ENCODE measurements around the gene PTS.

PTS gene

GRCh38 chr11:112266410-112266778 lies 40.2 kb downstream of the PTS start:
- H3K79me1 ChIP-seq (ENCODE audit: low read depth, low read length), result no peaks in the 10 kb centered on the region
- H3K9ac ChIP-seq (ENCODE audit: low read depth, low read length, poor library complexity), result no peak overlapping the region
- H2BK120ac ChIP-seq (ENCODE audit: low read depth, low read length), result no peak overlapping the region
- H3K18ac ChIP-seq (ENCODE audit: low read length), result no peak overlapping the region
- H3K27me3 ChIP-seq (ENCODE audit: control insufficient read depth in 3 of 3, insufficient read depth in 3 of 3, low read depth in 1 of 3, low read length in 3 of 3), result peaks cover 0 to 8% (median 0%) of the 10 kb centered on the region in 3 experiments
- H3K9me3 ChIP-seq (replicated peaks in 1 of 2; ENCODE audit: control insufficient read depth in 2 of 2, insufficient read depth in 1 of 2, low read depth in 1 of 2, low read length in 2 of 2), result no peaks in the 10 kb centered on the region
- H2AK5ac ChIP-seq (ENCODE audit: low read depth, low read length), result no peak overlapping the region
- no peaks in the 10 kb centered on the region for H3K4me1 ChIP-seq (ENCODE audit: control insufficient read depth in 2 of 2, insufficient read depth in 1 of 2, low read depth in 1 of 2, low read length in 2 of 2)
- H3K14ac ChIP-seq (ENCODE audit: low read length), result no peak overlapping the region
- H3K27ac ChIP-seq (replicated peaks; ENCODE audit: low read length), result no peak overlapping the region
- H3K4ac ChIP-seq (ENCODE audit: low read length), result no peak overlapping the region
- H2AFZ ChIP-seq (ENCODE audit: low read length), result no peak overlapping the region
- no peak for DNase-seq (ENCODE audit: low spot score)
- H3K23ac ChIP-seq (ENCODE audit: low read depth, low read length, poor library complexity), result no peak overlapping the region
- H3K36me3 ChIP-seq (replicated peaks in 1 of 2; ENCODE audit: control insufficient read depth in 2 of 2, insufficient read depth in 2 of 2, low read length in 2 of 2), result no peaks in the 10 kb centered on the region
- H4K8ac ChIP-seq (ENCODE audit: low read depth, low read length), result no peak overlapping the region
- no peak overlapping the region for H2BK5ac ChIP-seq (ENCODE audit: low read length)
- H3K4me3 ChIP-seq (ENCODE audit: low read length in 2 of 2), result no peak overlapping the region
- H4K91ac ChIP-seq (ENCODE audit: low read depth, low read length, poor library complexity), result no peak overlapping the region
- H2BK12ac ChIP-seq (ENCODE audit: low read length), result no peak overlapping the region
- WGBS, 2 donors (ENCODE audit: extremely low coverage in 2 of 2, insufficient read length in 2 of 2, insufficient replicate concordance in 1 of 2), result no CpG with 5 or more reads among the region's 3 CpGs
- no peak overlapping the region for H3K4me2 ChIP-seq (ENCODE audit: insufficient read depth, low read length, poor library complexity, severe bottlenecking)
- H2BK15ac ChIP-seq (ENCODE audit: low read length), result no peak overlapping the region

GRCh38 chr11:112267188-112267591 lies 41.0 kb downstream of the PTS start:
- Histone ChIP-seq H3K4me2 (ENCODE audit: insufficient read depth, low read length, poor library complexity, severe bottlenecking) (no peak overlapping the region), H2BK120ac (ENCODE audit: low read depth, low read length) (no peak overlapping the region), H4K8ac (ENCODE audit: low read depth, low read length) (no peak overlapping the region), H3K36me3 (replicated peaks in 1 of 2; ENCODE audit: control insufficient read depth in 2 of 2, insufficient read depth in 2 of 2, low read length in 2 of 2) (no peaks in the 10 kb centered on the region), H3K9ac (ENCODE audit: low read depth, low read length, poor library complexity) (no peak overlapping the region), H3K27ac (replicated peaks; ENCODE audit: low read length) (no peak overlapping the region), H2AK5ac (ENCODE audit: low read depth, low read length) (no peak overlapping the region), H3K79me1 (ENCODE audit: low read depth, low read length) (no peaks in the 10 kb centered on the region), H3K14ac (ENCODE audit: low read length) (no peak overlapping the region), H3K9me3 (replicated peaks in 1 of 2; ENCODE audit: control insufficient read depth in 2 of 2, insufficient read depth in 1 of 2, low read depth in 1 of 2, low read length in 2 of 2) (no peaks in the 10 kb centered on the region), H3K4me1 (ENCODE audit: control insufficient read depth in 2 of 2, insufficient read depth in 1 of 2, low read depth in 1 of 2, low read length in 2 of 2) (no peaks in the 10 kb centered on the region), H3K18ac (ENCODE audit: low read length) (no peak overlapping the region), H3K23ac (ENCODE audit: low read depth, low read length, poor library complexity) (no peak overlapping the region), H3K27me3 (ENCODE audit: control insufficient read depth in 3 of 3, insufficient read depth in 3 of 3, low read depth in 1 of 3, low read length in 3 of 3) (peaks cover 0 to 8% (median 0%) of the 10 kb centered on the region in 3 experiments), H2AFZ (ENCODE audit: low read length) (no peak overlapping the region), H4K91ac (ENCODE audit: low read depth, low read length, poor library complexity) (no peak overlapping the region), H3K4ac (ENCODE audit: low read length) (no peak overlapping the region), H2BK5ac (ENCODE audit: low read length) (no peak overlapping the region), H2BK15ac (ENCODE audit: low read length) (no peak overlapping the region), H2BK12ac (ENCODE audit: low read length) (no peak overlapping the region), H3K4me3 (ENCODE audit: low read length in 2 of 2) (no peak overlapping the region)
- DNase-seq (ENCODE audit: low spot score), result no peak
- no CpG with 5 or more reads among the region's 5 CpGs for WGBS, 2 donors (ENCODE audit: extremely low coverage in 2 of 2, insufficient read length in 2 of 2, insufficient replicate concordance in 1 of 2)

GRCh38 chr11:112268406-112268805 lies 42.2 kb downstream of the PTS start:
- Histone ChIP-seq H3K4me2 (ENCODE audit: insufficient read depth, low read length, poor library complexity, severe bottlenecking) (no peak overlapping the region), H3K4me1 (ENCODE audit: control insufficient read depth in 2 of 2, insufficient read depth in 1 of 2, low read depth in 1 of 2, low read length in 2 of 2) (no peaks in the 10 kb centered on the region), H2AFZ (ENCODE audit: low read length) (no peak overlapping the region), H3K9me3 (replicated peaks in 1 of 2; ENCODE audit: control insufficient read depth in 2 of 2, insufficient read depth in 1 of 2, low read depth in 1 of 2, low read length in 2 of 2) (no peaks in the 10 kb centered on the region), H2AK5ac (ENCODE audit: low read depth, low read length) (no peak overlapping the region), H3K27ac (replicated peaks; ENCODE audit: low read length) (no peak overlapping the region), H3K23ac (ENCODE audit: low read depth, low read length, poor library complexity) (no peak overlapping the region), H3K27me3 (ENCODE audit: control insufficient read depth in 3 of 3, insufficient read depth in 3 of 3, low read depth in 1 of 3, low read length in 3 of 3) (peaks cover 0 to 8% (median 0%) of the 10 kb centered on the region in 3 experiments), H3K79me1 (ENCODE audit: low read depth, low read length) (no peaks in the 10 kb centered on the region), H3K9ac (ENCODE audit: low read depth, low read length, poor library complexity) (no peak overlapping the region), H4K91ac (ENCODE audit: low read depth, low read length, poor library complexity) (no peak overlapping the region), H2BK12ac (ENCODE audit: low read length) (no peak overlapping the region), H3K14ac (ENCODE audit: low read length) (no peak overlapping the region), H3K18ac (ENCODE audit: low read length) (no peak overlapping the region), H3K4me3 (ENCODE audit: low read length in 2 of 2) (no peak overlapping the region), H3K4ac (ENCODE audit: low read length) (no peak overlapping the region), H4K8ac (ENCODE audit: low read depth, low read length) (no peak overlapping the region), H3K36me3 (replicated peaks in 1 of 2; ENCODE audit: control insufficient read depth in 2 of 2, insufficient read depth in 2 of 2, low read length in 2 of 2) (no peaks in the 10 kb centered on the region), H2BK120ac (ENCODE audit: low read depth, low read length) (no peak overlapping the region), H2BK15ac (ENCODE audit: low read length) (no peak overlapping the region), H2BK5ac (ENCODE audit: low read length) (no peak overlapping the region)
- WGBS, 2 donors (ENCODE audit: extremely low coverage in 2 of 2, insufficient read length in 2 of 2, insufficient replicate concordance in 1 of 2), result no CpG with 5 or more reads among the region's 5 CpGs
- no peak for DNase-seq (ENCODE audit: low spot score)

GRCh38 chr11:112269139-112269538 lies 42.9 kb downstream of the PTS start:
- H2AK5ac ChIP-seq (ENCODE audit: low read depth, low read length), result no peak overlapping the region
- no peak overlapping the region for H4K8ac ChIP-seq (ENCODE audit: low read depth, low read length)
- no peak overlapping the region for H3K27ac ChIP-seq (replicated peaks; ENCODE audit: low read length)
- peaks cover 0 to 8% (median 0%) of the 10 kb centered on the region in 3 experiments for H3K27me3 ChIP-seq (ENCODE audit: control insufficient read depth in 3 of 3, insufficient read depth in 3 of 3, low read depth in 1 of 3, low read length in 3 of 3)
- no peak overlapping the region for H2BK120ac ChIP-seq (ENCODE audit: low read depth, low read length)
- no peaks in the 10 kb centered on the region for H3K4me1 ChIP-seq (ENCODE audit: control insufficient read depth in 2 of 2, insufficient read depth in 1 of 2, low read depth in 1 of 2, low read length in 2 of 2)
- H3K14ac ChIP-seq (ENCODE audit: low read length), result no peak overlapping the region
- no peak for DNase-seq (ENCODE audit: low spot score)
- H2BK15ac ChIP-seq (ENCODE audit: low read length), result no peak overlapping the region
- no peaks in the 10 kb centered on the region for H3K36me3 ChIP-seq (replicated peaks in 1 of 2; ENCODE audit: control insufficient read depth in 2 of 2, insufficient read depth in 2 of 2, low read length in 2 of 2)
- no peak overlapping the region for H2AFZ ChIP-seq (ENCODE audit: low read length)
- no CpG with 5 or more reads among the region's 6 CpGs for WGBS, 2 donors (ENCODE audit: extremely low coverage in 2 of 2, insufficient read length in 2 of 2, insufficient replicate concordance in 1 of 2)
- H3K9me3 ChIP-seq (replicated peaks in 1 of 2; ENCODE audit: control insufficient read depth in 2 of 2, insufficient read depth in 1 of 2, low read depth in 1 of 2, low read length in 2 of 2), result no peaks in the 10 kb centered on the region
- H2BK5ac ChIP-seq (ENCODE audit: low read length), result no peak overlapping the region
- H3K4me2 ChIP-seq (ENCODE audit: insufficient read depth, low read length, poor library complexity, severe bottlenecking), result no peak overlapping the region
- no peaks in the 10 kb centered on the region for H3K79me1 ChIP-seq (ENCODE audit: low read depth, low read length)
- H3K18ac ChIP-seq (ENCODE audit: low read length), result no peak overlapping the region
- H4K91ac ChIP-seq (ENCODE audit: low read depth, low read length, poor library complexity), result no peak overlapping the region
- H3K4me3 ChIP-seq (ENCODE audit: low read length in 2 of 2), result no peak overlapping the region
- H3K9ac ChIP-seq (ENCODE audit: low read depth, low read length, poor library complexity), result no peak overlapping the region
- no peak overlapping the region for H2BK12ac ChIP-seq (ENCODE audit: low read length)
- no peak overlapping the region for H3K4ac ChIP-seq (ENCODE audit: low read length)
- no peak overlapping the region for H3K23ac ChIP-seq (ENCODE audit: low read depth, low read length, poor library complexity)

All from neuronal stem cell (in vitro differentiated cells).